NCI-H128 (cell line): ENCODE data around the gene MRPL20.
"Not testable (repeated sequence)": the region's sequence is repeated elsewhere in the genome, so short reads cannot be mapped to it uniquely, and the experiment has no call there.

ENCODE experiments used
- DNase-seq: peaks from one replicate; lab custom pipeline; 2025; ENCODE audit not compliant: unreplicated experiment; lab: John Stamatoyannopoulos, UW

MRPL20 gene

DNA sequence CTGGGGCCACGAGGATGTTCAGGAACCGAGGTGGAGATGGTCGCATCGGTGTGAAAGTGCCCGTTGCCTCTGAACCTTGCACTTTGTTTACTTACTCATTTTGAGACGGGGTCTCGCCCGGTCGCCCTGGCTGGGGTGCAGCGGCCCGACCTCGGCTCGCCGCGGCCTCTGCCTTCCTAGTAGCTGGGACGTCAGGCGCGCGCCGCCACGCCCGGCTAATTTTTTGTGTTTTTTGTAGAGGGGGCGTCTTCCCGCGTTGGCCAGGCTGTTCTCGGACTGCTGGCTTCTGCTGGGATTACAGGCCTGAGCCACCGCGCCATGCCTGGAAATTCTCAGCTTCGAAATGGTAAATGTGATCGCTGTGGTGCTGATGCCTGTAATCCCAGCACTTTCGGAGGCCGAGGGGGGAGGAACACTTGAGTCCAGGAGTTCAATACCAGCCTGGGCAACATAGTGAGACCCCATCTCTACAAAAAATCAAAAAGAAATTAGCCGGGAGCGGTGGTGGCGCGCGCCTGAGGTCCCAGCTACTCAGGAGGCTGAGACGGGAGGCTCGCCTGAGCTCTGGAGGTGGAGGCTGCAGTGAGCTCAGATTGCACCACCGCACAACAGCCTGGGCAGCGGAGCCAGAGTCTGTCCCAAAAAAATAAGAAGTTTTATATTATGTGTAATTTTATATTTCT is 684 bp upstream of the MRPL20 start:
- DNase-seq: no peak

DNA sequence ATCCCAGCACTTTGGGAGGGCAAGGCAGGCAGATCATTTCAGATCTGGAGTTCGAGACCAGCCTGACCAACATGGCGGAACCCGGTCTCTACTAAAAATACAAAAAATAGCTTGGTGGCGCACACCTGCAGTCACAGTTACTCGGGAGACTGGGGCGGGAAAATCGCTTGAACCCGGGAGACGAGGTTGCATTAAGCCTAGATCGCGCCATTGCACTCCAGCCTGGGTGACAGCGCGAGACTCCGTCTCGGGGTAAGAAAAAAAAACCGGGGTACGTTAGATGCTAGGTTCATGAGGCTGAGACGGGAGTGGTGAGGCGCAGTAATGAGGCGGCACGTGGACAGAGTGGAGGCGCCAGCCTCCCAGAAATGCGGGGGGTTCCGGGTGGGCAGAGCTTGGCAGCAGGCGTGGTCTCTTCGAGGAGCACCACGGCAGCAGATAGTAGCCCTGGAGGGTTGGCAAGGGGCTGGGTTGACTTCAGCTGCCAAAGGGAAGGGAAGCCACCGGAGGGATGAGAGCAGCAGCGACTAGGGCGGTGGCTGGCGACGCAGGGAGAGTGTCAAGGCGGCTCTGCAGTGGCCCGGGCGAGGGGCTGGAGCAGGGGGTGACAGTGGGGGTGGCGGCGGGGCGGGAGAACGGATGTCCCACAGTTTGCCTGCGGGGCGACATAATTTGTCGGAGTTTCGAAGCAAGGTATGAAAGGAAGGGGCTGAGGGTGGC is 832 bp downstream of the MRPL20 start:
- DNase-seq: no peak

DNA sequence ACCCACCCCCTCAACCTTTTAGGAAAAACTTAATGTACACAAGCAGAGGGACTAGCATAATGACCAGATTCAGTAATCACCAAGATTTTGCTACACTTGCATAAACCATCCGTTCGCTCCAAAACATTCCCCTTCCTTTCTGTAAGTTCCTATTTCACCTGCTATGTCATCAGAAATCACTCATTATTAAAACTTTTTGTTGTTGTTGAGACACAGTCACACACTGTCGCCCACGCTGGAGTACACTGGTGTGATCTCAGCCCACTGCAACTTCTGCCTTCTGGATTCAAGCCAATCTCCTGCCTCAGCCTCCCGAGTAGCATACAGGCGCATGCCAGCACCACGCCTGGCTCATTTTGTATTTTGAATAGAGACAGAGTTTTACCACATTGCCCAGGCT is 3.4 kb downstream of the MRPL20 start:
- no peak for DNase-seq

DNA sequence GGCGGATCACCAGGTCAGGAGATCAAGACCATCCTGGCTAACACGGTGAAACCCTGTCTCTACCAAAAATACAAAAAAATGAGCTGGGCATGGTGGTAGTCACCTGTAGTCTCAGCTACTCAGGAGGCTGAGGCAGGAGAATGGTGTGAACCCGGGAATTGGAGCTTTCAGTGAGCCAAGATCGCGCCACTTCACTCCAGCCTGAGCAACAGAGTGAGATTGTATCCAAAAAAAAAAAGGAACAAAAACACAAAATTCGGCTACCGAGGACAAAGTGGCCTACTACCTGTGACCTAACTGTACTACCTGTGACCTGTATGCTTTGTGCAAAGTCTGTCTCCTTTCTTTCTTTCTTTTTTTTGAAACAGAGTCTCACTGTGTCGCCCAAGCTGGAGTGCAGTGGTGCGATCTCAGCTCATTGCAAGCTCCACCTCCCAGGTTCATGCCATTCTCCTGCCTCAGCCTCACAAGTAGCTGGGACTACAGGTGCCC is 4.1 kb downstream of the MRPL20 start:
- not testable (repeated sequence) for DNase-seq

- no peak for DNase-seq
Observed at GRCh38 chr1:1402072-1402900, 4.8 kb downstream of the MRPL20 start.

DNA sequence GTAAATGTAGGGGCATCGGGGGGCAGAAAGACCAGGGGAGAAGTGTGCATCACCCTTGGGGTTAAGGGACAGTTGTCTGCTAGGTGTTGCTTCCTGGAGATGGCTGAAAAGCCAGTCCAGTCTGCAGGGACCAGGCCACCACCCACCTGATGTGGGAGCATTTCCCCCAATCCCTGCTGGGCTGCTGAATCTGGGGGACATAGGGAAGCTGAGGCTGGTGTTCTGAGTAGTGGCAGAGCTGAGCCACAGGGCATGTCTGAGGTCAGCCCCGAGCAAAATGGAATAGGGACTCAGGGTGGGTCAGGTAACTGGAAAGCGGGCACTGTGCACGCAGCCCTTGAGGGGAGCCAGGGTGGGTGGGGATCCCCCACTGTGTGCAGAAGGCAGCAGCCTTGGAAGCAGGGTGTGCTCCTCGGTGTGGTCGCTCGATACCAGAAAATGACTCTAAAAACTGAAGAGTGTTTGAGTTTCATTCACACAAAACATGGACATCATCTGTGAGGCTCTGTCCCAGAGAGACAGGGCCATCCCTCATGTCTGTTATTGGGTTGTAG is 5.6 kb downstream of the MRPL20 start:
- DNase-seq: no peak

- no peak for DNase-seq
Observed at GRCh38 chr1:1400576-1401456, 6.3 kb downstream of the MRPL20 start.

DNA sequence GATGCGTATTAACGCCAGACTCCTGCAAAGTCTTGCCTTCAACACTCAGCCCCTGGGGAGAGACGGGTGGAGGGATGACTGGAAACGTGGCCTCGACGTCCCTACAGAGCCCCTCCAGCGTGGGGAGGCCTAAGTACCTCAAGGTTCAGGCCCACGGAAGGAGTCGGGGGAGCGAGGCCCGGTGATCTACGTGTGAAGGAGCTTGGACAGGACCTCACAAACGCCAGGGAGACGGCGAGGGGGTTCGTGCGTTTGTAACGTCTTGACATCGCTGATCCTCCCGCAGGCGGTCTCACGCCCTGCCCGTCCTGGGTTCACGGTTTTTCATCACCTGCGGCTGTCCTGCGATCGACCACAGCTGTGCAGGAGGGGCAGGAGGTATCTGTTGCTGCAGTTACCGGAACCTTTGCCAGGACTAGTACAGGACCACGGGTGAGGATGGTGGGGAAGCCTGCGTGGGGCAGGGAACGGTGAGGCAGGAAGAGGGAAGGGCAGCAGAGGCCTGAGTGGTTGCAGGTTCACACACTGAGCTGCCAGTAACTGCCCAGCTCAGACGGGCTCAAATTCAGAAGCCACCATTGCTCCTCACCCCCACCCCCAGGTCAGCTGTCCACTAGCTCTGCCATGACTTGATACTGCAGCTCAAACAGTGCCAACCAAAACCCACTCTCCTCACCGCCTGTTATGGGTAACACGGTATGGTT is 7.1 kb downstream of the MRPL20 start:
- no peak for DNase-seq

DNA sequence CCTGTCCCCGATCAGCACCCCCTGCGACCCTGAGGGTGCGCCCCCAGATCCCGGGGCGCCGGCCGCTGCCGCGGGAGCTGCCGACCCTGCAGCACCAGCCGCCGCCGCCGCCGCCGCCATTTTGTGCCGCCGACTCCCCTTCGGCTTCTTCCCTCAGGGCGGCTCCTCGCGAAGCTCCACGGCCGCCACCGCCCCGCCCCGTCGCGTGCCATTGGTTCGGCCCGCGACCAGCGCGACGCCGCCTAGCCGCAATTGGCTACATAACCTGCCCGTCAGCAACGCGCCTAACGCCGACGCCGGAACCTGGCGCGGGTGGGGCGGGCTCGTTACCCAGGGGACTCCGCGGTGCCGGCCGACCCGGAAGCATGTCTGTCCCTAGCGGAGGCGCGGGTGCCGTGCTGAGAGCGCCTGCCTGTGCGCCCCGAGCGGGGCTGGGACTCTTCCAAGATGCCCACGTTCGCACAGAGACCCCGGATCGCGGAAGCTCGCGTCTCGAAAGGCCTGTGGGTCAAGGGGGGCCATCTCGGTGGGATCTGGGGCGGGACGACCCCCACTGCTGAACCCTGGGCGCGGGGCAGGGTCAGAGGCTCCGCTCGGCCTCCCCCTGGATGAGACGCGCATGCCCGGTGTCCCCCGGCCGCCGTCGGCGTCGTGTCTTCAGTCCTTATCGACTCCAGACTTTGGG is 7.8 kb downstream of the MRPL20 start, which contains the start of gene CCNL2:
Gene CCNL2 (minus strand): TSS at position 149 of the 685 bp plus-strand sequence. CDS start 29 bp downstream, at position 120.
- peak; percentile 98 for DNase-seq

DNA sequence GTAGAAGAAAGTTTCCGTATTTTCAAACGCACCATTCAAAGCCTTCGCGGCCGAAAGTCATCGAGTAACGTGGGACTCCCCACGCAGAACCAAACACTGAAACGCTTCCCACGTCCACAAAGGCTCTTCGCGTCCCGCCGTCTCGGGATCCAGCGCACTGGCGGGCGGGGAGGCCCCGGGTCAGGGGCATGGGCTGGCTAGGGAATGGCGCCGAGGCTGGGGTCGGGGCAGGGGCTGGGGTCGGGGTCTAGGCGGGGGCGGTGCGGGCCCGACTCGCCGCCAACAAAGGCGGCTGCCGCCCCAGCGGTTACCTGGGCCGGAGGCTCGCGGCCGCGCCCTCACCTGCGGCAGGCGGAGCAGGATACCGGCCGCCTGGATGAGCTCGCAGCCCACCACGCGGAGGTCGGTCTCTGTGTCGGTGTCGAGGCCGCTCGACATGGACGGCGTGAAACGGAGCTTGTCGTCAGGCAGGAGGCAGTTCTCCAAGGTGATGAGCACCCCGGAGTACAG is 8.4 kb downstream of the MRPL20 start:
- DNase-seq: no peak

DNA sequence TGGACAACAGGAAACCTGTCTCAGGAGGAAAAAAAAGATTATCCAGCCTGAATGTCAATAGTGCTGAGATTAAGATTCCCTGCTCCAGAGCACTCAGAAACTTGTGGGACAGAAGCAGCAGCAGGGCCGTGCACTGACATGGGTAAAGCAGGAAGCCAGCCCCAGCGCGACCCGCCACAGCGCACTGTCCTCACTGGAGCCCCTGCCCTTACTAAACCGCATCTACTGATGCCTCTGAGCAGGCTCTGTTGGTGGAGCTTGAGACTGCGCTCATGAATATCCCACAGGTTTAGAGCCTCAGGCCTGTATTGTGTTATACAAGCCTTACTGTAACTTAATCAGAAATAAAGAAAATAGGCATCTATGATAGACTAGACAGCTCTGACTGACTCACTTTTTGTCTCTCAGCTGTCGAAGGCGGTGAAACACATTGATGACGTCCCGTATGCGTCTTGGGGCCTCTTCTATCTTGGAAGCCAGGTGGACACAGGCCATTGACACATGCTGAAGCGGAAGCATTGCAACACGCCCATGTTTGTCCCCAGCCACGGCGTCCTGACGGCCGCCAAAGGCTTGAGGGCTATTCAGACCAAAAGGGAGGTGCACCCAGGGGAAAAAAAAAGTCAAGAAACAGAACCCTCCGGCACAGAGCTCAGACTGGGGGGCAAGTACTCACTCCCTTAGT is 9.1 kb downstream of the MRPL20 start:
- DNase-seq: no peak

- DNase-seq: no peak
Observed at GRCh38 chr1:1395166-1395565, 11.9 kb downstream of the MRPL20 start.

- DNase-seq: no peak
Observed at GRCh38 chr1:1394116-1394515, 13.0 kb downstream of the MRPL20 start.

- DNase-seq: no peak
Observed at GRCh38 chr1:1393428-1393827, 13.7 kb downstream of the MRPL20 start.

DNA sequence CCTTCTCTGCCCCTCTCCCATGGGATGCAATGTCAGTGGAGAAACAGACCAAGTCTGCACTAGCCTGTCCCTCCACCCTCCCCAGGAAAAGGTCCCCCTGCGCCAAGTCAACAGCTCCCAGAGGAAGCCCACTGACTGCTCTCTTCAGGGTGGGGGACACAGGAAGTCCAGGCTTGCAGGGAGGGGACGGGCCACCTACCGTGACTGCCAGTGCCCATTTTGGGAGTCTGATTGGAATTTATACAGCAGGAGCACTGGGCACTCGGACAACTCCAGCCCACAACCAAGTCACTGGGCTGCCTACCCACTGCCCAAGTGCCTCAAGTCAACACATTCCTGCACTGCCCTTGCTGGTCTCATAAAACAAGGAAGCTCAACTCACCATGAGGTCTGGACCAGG is 14.1 kb downstream of the MRPL20 start:
- DNase-seq: no peak

DNA sequence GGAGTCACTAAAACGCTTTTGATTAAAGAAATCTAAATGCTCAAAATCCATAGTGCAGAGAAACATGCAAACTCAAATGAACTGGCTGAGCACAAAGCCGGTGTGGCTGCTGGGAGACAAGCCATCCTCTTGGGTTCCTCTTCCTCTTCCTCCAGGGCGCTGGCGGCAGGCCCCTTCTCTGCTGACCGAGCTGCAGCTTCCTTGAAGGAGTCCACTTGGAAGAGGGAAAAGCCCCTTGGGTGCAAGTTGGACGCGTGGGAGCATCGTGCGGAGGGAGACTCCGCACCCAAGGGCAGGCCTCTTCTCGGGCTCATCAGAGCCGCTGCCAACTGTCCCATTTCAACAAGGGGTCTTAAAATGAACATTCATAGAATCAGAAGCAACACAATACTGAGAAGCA is 15.9 kb downstream of the MRPL20 start:
- DNase-seq: no peak

- no peak for DNase-seq
Observed at GRCh38 chr1:1390675-1391074, 16.4 kb downstream of the MRPL20 start.

DNA sequence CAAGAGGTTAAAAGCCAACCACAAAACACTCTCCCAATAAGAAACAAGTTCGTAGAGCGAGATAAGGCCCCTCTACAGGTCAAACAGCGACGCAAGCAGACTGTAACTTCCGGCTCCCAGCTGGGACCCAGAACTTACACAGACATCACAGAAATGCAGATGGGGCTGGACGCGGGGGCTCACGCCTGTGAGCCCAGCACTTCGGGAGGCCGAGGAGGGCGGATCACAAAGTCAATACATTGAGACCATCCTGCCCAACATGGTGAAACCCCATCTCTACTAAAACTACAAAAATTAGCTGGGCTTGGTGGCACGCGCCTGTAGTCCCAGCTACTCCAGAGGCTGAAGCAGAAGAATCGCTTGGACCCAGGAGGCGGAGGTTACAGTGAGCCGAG is 19.0 kb downstream of the MRPL20 start:
- DNase-seq: no peak
